GM18498 (cell line): ENCODE measurements around the gene RORB.
A peak's percentile ranks its signal among the peaks of the same experiment; 100 is the strongest.

Experiments
- ATAC-seq: cut with Tn5 transposase; IDR thresholded peaks from one replicate; pipeline ENCODE4 v1.9.1; 2021; ENCODE audit warnings: mild to moderate bottlenecking, moderate library complexity; ENCODE audit not compliant: unreplicated experiment

RORB gene

GRCh38 chr9:74496819-74497747, at the start of gene RORB:
Gene RORB, plus strand, starts transcription at chr9:74497335. Its CDS starts 642 bp downstream, at chr9:74497977.
- ATAC-seq: peak; percentile 92

DNA sequence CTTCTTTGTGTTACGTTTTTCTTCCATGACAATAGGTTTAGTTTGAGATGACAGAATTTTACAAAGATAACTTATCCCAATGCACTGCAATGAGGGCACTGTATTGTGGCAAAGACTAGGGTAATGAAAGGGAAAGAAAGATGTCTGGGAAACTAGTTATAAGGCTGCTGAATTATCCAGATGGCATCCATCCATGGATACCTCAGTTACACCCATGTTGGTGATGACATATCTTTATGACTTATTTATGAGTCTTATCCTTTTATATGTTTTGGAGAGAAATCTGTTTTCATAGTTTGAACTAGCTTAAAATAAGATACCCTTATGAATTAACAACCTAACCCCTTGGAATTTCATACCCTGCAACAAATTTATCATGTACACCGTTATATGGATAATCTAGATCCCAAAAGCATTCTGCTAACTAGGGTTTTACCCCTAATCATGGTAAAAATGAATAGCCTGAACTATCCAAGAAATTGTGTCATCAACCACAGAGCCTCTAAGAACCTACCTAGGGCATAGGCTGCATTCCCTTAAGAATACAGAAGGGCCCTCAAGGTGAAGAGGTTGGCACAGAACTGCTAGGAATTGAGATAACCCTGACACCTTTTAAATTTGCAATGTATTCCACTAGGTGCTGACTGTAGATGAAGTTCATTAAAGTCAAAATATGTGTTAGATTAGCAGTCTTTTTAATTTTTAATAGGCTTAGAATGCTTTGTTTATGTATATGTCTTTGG, 49.5 kb upstream of the RORB start:
- ATAC-seq: no peak

GRCh38 chr9:74449060-74449459, 48.1 kb upstream of the RORB start:
- ATAC-seq: no peak

DNA sequence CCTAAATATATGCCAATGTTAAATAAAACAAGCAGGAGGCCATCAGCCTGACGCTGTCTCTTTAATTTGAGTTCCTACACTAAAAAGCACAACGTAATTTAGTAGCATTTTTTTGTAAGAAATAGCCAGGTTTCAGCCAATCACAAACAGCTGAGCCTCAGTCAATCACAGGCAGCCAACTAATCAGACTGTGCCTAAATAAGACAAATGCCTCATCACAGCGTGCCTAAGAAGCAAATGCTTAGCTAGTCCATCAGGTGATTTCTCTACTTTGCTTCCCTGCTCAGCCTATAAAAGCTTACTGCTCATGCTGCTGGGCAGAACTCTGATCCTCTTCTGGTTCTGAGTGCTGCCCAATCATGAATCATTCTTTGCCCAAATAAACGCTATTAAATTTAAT, 38.3 kb upstream of the RORB start:
- ATAC-seq: no peak

GRCh38 chr9:74463825-74464224, 33.3 kb upstream of the RORB start:
- ATAC-seq: no peak

- no peak for ATAC-seq
These were observed 18.5 kb upstream of the RORB start for GRCh38 chr9:74478606-74479005.

DNA sequence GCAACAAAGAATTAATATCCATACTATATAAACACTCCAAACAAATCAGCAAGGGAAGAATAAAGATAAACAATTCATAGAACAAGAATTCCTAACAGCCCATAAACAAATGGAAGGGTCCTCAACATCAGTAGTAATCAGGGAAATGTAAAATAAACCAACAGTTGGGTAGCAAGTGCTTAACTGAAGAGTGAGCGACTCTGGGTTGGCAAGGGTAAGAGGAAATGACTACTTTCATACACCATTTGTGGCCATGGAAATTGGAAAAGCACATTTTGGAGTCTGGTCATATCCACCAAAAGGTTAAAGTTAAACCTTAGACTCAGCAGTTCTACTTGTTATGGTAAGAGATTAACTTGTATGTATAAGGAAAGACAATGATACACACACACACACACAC, 17.4 kb upstream of the RORB start:
- ATAC-seq: no peak

GRCh38 chr9:74487395-74487794, 9.7 kb upstream of the RORB start:
- ATAC-seq: no peak

- no peak for ATAC-seq
These were observed 3.6 kb upstream of the RORB start for GRCh38 chr9:74493512-74493911.

DNA sequence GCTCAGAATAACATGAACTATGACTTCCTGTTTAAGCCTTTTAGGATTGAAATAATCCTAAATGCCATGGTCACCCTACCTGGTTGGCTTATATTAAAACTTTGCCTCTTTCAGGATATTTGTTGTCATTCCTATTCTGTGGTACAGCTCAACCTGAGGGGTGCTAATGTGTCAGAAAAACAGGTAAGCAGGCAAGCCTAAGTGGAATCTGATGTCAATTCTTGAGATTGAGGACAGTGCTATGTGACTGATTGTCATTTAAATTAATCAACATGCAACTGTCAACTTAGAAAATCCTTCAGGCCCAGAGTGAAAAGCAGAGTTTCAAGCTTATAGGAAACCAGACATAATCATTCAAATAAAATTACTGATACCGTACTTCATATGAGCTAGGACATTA, 2.6 kb upstream of the RORB start:
- no peak for ATAC-seq

DNA sequence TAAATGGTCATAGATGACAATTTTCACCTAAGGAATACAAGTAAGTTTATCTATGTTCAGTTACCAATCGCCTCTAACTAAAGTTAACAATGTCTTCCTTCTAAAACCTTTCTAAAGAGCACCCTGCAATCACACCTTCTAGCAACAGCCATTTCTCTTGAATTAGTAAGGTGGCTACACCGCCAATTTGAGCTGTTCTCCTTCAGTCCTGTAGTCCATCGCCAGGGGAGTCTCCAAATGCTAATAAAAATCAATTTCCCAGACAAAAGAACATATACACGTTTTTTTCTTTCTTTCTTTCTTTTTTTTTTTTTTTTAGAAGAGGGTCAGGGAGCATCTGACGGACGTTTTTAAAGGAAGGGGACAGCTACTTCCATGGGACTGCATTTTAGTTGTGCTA, 729 bp upstream of the RORB start:
- ATAC-seq: no peak

- ATAC-seq: peak; percentile 21
These were observed 849 bp downstream of the RORB start for GRCh38 chr9:74497748-74498620.

DNA sequence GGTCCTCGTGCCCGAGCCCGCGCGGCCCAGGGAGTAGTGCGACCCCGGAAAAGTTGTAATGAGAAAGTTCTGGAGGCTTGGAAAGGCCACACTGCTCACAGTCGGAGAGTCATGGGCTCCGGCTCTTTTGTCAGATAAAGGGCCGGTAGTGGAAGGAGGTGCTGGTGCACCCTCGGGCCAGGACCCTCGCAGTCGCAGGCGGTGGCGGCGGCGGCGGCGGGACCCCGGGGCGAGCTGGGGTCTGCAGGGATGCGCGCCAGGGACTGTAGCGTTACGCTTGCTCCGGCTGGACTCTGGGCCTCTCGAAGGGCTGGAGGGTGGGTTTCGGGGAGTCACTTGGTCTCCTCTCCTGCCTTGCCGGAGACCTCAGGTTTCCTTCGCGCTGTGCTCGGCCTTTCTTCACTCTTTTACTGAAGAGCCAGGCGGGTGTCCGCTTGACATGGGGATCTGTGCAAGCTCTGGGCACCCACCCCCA, 1.5 kb downstream of the RORB start:
- no peak for ATAC-seq

- ATAC-seq: no peak
These were observed 2.0 kb downstream of the RORB start for GRCh38 chr9:74499111-74499601.

DNA sequence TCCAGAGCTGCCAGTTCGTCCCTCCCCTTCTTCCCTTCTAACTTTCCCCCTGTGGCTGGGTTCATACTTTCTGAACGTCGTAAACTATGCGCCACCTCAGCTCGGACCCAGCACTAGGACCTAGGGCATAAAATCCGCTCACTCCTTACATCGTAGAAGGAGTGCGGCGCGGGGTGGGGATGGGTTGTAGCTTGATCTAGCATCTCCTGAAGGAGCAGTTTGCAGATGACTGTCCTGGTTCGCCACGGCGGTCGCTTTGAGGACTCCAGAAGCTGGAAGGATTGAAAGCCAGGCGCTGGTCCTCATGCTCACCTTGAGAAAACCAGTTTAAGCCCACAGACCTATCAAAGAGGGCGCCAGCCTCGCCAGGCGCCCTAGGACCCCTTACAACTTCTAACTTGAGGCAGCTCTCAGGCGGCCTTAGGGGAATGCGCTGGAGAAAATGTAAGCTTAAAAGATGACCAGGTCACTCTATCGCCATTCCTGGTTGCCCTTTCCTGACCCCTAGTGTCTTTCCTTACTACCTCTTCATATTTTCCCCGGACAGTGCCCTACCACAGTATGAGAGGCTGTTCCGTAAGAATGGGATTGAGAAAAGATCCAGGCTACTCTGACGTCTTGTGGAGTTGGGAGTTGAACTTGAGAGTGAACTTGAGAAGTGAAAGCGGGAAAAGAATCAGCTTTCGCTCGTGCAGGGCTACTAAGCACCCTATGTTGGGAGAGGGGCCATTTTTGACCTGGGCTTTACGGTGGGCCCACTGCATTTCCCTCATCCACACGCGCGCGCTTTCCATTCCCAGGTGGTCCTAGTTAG, 2.8 kb downstream of the RORB start:
- no peak for ATAC-seq

- ATAC-seq: no peak
These were observed 3.4 kb downstream of the RORB start for GRCh38 chr9:74500584-74500924.

DNA sequence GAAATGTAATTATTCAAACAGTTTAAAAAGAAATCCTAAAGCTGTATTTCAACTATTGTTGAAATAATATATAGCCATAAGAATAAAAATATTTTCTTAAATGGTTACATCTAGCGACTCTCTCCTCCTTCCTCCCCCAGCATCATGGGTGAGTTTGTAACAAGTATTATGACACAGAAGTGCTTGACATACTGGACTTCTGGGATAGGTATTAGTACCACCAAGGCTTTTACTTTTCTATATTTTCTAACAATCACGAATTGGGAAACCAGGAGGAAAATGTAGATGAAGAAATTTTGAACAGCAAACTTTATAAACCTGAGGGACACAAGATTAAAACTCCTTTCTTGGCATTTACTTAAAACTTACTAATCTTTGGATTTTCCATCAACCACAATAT, 4.4 kb downstream of the RORB start:
- no peak for ATAC-seq

DNA sequence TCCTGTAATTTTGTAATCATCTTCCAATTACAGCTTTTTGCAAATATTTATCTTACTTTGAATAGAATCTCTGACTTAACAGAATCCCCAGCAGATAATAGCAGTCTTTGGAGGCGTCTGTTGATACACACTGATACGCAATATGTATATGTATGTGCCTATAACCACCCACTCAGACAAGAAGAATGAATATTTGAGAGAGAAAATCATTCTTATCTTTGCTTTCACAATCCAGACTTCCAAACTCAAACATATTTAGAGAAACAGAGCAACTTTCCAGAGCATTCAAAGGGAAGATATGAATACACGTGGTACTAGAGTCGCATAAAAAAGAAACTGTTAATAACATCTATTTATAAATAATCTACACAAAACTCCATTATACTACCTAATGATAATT, 6.1 kb downstream of the RORB start:
- no peak for ATAC-seq

GRCh38 chr9:74503666-74504065, 6.5 kb downstream of the RORB start:
- no peak for ATAC-seq

DNA sequence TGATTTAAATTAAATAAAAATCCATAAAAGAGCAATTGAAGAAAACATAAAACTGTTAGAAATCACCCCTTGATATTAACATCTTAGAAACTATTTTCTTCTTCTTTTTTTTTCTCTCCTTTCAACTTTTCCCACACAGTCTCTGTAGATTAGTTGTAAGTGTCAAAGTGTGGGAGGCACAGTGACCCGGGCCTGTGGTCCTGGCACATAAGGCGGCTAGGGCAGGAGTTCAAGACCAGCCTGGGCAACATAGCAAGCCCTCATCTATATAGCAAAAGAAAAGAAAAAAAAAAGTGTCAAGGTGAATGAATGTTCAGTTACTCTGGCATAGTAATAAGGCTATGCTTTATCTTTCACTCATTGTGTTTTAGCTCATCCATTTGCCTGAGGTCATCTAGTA, 14.2 kb downstream of the RORB start:
- no peak for ATAC-seq
